ENCODE data around the gene RASL10A.

RASL10A gene

GRCh38 chr22:29337631-29338284 lies 22.3 kb upstream of the RASL10A start:
- no peak for DNase-seq

DNA sequence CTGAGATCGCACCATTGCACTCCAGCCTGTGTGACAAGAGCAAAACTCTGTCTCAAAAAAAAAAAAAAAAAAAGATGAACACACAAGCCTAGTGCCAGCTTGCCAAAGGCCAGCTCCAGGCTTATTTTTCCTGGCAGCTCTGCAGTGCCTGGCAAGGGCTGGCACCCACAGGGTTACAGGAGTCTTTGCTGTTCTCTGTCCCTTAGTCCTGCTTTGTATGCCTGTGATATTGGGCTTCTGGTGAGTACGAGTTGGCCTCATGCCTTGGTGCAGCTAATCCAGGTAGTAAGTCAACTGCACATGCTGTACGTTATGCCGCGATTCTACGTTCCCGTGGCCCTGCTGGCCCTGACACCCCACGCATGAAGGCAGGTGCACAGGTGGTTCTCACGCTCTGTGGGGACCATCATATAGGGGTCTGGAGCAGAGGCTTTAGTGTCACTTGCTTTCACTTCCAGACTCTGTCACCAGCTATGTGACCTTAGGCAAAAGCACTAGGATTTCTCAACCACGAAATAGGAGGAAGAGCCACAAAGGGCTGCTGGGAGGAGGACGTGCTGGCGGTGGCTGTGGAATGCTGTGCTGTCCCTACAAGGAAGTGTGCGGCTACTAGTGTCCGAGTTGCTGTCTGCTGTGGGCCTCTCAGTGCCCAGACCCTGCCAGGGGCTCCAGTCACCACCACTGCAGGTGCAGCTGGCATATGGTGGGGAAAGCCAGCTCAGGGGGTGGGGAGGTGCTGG lies 21.4 kb upstream of the RASL10A start:
- DNase-seq: peak in 1 of 3 donors; percentile 12

DNA sequence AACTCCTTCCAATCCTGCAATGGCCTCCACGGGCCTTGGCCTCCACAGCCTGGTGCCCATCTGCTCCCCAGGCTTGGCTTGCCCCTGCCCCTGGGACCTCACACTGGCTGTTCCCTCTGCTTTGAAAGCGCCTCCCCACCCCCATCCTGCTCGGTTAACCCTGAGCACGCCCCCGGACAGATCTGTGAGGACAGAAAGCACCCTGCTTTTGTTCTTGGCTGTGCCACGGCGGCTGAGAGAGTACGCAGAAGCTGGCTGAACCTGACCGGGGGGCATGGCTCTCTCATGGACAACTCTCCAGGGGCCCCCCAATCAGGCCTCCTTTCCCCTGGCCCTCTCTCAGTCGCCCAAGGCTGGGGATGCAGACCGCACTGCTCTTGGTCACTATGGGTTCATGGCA lies 20.2 kb upstream of the RASL10A start:
- no peak for DNase-seq

GRCh38 chr22:29334696-29335344 lies 19.3 kb upstream of the RASL10A start:
- no peak for DNase-seq

DNA sequence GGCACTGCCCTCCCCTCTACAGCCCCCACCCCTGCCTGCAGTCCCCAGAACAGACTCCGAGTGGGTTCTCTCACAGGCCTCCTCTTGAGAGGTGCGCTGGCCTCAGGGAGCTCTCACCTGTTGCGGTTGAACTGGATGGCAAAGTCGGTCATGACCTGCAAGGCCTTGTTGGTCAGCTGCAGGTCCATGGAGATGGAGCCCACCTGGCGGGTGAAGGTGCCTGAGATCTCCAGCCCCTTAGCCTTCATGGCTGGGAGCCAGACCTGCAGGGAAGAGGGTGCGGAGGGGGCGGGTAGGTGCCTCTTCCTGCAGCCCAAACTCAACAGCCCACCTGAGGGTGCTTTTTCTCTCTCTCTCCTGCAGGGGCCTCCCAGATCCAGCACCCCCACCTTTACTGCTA lies 18.7 kb upstream of the RASL10A start:
- no peak for DNase-seq

DNA sequence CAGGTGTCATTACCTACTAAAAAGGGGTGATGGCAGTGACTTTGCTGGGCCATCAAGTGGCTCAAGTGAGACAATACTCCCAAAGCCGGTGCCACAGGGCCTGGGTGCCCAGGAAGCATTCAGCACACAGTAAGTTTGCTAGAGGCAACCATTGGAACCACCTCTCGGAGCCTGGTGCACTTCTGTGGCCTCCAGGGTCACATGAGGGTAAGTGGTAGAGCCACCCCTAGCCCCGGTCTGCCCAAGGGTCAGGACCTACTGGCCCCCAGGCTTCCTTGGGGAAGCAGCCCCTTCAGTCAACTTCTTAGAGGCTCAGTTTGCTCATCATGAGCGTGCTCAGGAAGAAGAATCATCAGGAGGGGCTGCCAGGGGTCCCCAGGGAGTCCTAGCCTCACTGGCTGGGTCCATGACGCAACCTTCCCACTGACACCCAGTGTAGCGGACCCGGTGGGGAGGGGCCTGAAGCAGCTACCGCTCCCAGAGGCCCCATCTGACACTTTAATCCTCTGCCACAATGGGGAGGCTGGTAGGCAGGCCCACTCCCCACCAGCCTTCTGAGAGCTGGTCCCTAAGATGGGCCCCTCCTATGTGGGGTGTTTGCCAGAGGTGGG lies 17.5 kb upstream of the RASL10A start:
- no peak for DNase-seq

GRCh38 chr22:29331658-29332300 lies 16.3 kb upstream of the RASL10A start:
- no peak for DNase-seq

DNA sequence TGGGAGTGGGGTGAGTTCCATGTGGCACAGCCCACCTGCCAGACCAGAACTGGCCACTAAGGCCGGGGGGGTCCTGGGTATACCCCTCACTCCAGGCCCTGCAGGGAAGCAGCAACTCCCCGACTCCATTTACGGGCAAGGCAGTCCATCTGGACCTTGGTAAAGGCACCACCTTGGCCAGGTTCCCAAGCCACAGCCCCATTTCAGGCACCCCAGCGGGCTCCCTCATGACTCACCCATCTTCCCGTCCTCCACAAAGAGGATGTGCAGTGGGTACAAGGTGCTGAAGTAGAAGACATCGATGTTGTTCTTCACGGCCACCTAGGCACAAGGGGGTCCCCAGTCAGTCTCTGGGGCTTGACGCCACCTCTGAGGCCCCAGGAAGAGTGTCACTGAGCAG lies 15.7 kb upstream of the RASL10A start:
- DNase-seq: no peak

- DNase-seq: peak in 1 of 3 donors; percentile 46
These were observed 15.3 kb upstream of the RASL10A start for GRCh38 chr22:29330753-29331152.

- DNase-seq: no peak
These were observed 14.8 kb upstream of the RASL10A start for GRCh38 chr22:29330291-29330690.

DNA sequence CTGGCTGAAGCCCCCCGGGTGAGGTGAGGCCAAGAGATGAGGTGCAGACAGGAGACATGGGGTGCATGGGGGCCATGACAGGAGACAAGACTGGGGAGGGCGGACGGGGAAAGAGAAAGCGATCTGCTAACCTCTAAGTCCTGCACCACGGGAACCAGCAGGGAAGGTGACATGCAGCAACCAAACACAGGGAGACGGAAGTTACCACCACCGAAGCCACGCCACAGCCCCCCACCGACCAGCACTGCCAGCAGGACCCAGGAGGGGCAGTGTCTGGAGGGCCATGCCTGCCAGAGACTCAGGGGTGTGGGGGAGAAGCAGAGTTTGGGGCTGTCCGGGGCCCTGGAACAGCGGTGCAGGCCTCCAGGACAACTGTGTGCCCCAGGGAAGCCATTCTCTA lies 14.1 kb upstream of the RASL10A start:
- DNase-seq: no peak

DNA sequence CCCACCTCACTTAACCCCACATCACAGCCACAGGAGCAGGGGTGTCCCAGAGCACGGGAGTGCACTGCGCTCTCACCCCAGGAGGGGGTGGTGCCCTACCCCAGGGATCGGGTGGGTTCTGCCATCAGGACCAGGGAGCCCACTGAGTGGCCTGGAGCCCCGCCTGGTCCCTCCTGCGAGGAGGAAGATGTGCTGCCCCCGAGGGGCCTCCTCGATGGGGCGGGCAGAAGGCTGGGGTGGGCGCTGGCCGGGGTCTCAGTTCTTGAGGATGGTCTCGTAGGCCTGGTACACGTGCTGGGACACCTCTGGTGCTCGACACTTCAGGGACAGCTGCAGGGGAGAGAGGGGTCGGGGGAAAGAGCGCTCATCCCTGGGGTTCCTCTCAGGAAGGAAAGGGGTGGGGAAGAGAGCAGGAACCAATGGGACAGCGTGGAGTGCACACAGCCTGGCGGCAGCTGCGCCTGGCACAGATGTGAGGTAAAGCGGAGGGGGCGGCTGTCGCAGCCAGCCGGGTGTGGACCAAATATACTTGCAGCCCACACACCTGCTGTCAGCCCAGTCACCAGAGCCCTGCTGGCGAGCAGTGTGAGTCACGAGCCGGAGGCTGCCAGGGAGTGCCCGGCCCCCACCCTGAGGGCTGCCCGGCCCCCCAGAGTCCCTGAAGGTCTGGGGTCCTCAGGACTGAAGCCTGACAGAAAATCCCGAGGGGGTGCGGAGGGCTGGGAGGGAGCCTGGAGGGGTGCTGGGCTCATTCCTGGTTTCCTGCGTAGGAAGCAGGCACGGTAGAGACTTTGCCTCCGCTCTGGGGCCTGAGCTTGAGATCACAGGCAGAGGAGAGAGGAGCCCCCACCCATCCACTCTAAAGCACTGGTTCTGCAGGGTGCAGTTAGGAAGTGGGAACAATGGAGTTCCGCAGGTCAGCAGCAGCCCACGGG lies 13.3 kb upstream of the RASL10A start:
- no peak for DNase-seq

DNA sequence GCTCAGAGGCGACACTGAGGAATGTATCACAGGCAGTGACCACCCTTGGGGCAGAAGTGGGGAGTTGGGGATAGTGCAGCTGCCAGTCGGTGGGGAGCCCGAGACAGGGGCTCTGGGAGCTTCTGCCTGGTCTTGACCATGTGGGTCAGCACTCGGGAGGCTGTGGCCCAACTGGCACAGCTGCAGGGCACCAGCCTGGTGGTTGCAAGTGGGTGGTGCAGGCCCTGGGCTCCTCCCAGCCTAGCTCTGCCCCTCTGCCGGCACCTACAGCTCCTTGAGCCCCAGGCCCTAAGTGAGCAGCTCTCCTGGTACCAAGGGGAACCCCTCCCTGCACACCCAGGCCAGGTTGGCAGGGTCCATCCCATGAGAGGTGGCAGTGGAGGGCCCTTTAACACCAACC lies 12.6 kb upstream of the RASL10A start:
- no peak for DNase-seq

DNA sequence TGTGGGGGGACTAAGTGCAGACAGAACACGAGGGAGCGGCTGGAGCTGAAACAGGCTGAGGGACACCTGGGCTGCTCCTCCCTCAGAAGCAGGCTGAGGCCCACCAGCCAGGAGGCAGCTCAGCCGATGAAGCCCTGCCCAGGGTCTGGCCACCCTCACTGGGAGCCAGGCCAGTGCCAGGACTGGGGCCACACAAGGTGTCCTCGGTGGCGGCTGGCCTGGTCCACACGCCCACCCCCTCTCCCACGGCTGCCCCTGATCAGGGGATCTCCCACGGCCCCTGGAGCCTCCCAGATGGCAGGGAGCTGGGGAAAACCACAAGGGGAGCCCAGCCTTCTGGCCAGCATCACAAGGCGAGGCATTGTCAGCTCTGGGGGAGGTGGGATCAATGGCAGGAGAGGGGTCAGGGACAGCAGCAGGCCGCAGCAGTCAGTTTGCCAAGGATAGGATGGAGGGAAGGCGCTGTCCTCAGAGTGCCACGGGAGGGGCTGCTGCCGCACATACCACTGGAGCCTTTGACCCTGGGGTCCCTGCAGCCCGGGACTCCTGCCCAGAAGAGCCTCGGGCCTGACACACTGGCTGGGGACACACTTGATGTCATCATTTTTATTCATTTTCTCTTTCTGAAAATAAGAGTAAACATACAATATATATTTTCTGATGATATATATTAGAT lies 11.7 kb upstream of the RASL10A start:
- no peak for DNase-seq

DNA sequence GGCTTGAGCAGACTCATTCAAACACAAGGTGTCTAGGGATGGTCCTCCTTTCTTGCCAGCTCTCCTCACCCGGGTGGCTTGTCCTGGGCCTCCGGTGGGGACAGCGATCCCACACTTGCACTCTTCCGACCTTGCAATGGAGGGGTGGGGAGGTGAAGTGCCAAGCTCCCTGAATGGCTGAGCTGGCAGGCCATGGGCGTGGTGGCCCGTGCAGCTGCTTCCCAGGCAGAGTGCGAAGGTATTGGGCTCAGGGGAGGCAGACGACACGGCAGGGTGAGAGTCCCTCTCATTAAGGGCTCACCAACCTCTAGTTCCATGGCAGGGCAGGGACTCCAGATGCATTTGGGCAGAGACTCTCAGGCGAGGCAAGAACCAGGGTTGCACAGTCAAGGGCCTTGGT lies 11.0 kb upstream of the RASL10A start:
- no peak for DNase-seq

- no peak for DNase-seq
These were observed 10.4 kb upstream of the RASL10A start for GRCh38 chr22:29325785-29326315.

GRCh38 chr22:29325356-29325755 lies 9.9 kb upstream of the RASL10A start:
- no peak for DNase-seq

GRCh38 chr22:29323641-29324040 lies 8.1 kb upstream of the RASL10A start:
- DNase-seq: no peak

DNA sequence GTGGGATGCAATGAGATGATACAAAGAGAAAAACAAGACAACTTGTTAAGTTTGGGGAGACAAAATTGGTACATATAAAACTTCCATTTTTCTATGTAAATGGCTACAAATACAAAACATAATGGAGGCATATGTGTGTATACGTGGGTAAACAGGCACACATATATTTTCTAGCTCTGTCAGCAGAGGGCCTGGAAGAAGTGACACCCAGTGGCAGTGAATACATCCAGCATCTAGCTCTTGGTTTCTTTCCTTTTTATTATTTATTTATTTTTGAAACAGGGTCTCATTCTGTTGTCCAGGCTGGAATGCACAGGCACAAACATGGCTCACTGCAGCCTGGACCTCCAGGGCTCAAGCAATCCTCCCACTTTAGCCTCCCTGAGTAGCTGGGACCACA lies 5.0 kb upstream of the RASL10A start:
- DNase-seq: no peak

GRCh38 chr22:29319072-29319471 lies 3.6 kb upstream of the RASL10A start:
- DNase-seq: no peak

GRCh38 chr22:29317827-29318454 lies 2.4 kb upstream of the RASL10A start:
- no peak for DNase-seq
